HG03571 (cell line): ENCODE results near the gene ARAP3.
"Not testable (repeated sequence)": the region's sequence is repeated elsewhere in the genome, so short reads cannot be mapped to it uniquely, and the experiment has no call there.

ENCODE experiments used
- ATAC-seq: cut with Tn5 transposase; IDR thresholded peaks from one replicate; pipeline ENCODE4 v1.9.1; 2021; ENCODE audit not compliant: unreplicated experiment

The ARAP3 gene, protein sequence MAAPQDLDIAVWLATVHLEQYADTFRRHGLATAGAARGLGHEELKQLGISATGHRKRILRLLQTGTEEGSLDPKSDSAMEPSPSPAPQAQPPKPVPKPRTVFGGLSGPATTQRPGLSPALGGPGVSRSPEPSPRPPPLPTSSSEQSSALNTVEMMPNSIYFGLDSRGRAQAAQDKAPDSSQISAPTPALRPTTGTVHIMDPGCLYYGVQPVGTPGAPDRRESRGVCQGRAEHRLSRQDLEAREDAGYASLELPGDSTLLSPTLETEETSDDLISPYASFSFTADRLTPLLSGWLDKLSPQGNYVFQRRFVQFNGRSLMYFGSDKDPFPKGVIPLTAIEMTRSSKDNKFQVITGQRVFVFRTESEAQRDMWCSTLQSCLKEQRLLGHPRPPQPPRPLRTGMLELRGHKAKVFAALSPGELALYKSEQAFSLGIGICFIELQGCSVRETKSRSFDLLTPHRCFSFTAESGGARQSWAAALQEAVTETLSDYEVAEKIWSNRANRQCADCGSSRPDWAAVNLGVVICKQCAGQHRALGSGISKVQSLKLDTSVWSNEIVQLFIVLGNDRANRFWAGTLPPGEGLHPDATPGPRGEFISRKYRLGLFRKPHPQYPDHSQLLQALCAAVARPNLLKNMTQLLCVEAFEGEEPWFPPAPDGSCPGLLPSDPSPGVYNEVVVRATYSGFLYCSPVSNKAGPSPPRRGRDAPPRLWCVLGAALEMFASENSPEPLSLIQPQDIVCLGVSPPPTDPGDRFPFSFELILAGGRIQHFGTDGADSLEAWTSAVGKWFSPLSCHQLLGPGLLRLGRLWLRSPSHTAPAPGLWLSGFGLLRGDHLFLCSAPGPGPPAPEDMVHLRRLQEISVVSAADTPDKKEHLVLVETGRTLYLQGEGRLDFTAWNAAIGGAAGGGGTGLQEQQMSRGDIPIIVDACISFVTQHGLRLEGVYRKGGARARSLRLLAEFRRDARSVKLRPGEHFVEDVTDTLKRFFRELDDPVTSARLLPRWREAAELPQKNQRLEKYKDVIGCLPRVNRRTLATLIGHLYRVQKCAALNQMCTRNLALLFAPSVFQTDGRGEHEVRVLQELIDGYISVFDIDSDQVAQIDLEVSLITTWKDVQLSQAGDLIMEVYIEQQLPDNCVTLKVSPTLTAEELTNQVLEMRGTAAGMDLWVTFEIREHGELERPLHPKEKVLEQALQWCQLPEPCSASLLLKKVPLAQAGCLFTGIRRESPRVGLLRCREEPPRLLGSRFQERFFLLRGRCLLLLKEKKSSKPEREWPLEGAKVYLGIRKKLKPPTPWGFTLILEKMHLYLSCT (N-terminal part only)

DNA sequence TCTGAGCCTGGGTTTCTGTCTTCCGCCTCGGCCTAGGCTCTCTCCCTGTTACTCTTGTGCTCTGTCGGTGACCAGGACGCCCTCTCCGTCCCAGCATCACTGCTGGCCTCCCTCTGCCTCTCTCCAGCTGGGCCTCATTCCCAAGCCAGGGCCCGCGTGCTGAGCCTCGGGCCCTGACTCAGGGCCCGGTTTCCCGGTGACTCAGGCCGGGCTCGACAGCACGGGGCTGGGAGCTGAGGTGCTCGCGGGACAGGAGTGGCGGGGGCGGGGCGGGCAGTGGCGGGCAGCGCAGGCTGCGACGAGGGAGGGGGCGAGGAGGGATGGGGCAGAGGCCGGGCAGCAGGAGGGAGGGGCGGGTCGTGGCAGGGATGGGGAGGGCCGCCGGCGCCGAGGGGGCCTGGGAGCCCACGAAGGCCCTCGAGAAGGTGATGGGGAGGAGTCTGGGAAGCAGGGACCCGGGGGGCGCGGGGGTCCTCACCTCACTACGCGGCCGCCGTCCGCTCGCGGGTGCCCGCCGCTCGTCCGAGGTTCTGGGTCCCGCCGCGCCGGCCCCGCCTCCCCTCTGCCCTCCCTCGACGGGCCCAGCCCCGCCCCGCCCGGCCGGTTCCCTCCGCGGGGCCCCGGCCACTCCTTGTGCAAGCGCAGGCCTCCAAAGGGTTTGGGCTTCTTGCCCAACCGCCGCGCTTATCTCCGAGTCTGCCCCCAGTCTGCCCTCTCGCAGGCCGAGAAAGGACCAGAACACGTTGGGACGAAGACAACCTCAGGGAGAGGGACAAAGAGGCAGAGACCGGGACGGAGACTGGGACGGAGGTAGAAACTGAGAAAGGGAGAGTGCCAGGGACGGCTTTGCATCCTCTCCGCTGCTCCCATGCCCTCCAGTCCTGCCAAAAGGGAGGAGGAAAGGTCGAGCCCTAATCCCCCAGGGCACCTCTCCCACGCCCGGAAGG, at the start of gene ARAP3:
Gene ARAP3, minus strand, starts transcription at position 536 of the 947 bp plus-strand sequence. CDS start 1,744 bp downstream, outside the sequence.
- no peak for ATAC-seq

DNA sequence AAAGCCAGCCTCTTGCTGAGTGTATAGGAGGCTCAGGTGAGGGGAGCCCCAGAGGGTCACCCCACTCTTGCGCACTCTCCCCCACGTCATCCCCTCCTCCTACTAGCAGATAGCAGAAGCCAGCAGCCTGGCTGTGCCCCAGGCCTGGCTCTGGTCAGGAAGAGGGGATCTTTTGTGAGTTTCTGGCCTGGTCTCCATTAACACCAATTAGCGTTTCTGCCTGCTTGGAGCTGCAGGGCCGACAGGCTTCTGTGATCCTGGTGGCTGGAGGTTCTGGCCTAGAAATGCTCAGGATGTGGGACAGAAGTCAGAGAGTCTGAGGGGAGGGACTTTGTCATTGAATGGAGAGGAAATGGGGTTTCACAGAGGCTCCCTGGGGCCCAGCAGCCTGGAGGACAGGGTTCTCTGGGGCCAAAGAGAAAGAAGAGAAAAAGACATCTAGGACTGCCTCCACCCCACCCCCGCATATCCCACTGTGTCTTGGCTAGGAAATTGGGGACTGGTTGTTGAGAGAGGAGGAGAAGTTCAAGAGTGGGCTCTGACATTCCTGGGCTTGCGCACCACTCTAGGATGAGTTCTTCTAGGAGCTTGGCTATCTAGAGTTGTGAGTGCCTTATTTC, 47.5 kb upstream of the ARAP3 start:
- ATAC-seq = no peak

DNA sequence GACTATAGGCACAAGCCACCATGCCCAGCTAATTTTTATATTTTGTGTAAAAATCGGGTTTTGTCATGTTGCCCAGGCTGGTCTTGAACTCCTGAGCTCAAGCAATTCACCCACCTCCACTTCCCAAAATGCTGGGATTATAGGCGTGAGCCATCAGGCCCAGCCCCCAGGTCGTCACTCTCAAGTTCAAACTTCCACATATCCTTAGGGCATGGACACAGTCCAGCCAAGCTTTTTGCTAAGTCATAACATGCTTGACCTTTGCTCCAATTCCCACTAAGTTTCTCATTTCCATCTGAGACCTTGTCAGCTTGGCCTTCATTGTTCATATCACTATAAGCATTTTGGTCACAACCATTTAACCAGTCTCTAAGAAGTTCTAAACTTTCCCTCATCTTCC, 43.9 kb upstream of the ARAP3 start:
- ATAC-seq = no peak

DNA sequence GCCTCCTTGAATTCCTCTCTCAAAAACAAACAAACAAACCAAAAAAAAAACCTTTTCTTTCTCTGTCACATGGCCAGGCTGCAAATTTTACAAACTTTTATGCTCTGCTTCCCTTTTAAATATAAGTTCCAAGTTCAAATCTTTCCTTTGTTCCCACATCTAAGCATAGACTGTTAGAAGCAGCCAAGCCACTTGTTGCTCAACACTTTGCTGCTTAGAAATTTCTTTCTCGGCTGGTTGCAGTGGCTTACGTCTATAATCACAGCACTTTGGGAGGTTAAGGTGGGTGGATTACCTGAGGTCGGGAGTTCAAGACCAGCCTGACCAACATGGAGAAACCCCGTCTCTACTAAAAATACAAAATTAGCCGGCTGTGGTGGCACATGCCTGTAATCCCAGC, 43.1 kb upstream of the ARAP3 start:
- not testable (repeated sequence) for ATAC-seq

- ATAC-seq = no peak
Measured at GRCh38 chr5:141722266-141722665, 40.2 kb upstream of the ARAP3 start.

- ATAC-seq = no peak
Measured at GRCh38 chr5:141717043-141717442, 35.0 kb upstream of the ARAP3 start.

DNA sequence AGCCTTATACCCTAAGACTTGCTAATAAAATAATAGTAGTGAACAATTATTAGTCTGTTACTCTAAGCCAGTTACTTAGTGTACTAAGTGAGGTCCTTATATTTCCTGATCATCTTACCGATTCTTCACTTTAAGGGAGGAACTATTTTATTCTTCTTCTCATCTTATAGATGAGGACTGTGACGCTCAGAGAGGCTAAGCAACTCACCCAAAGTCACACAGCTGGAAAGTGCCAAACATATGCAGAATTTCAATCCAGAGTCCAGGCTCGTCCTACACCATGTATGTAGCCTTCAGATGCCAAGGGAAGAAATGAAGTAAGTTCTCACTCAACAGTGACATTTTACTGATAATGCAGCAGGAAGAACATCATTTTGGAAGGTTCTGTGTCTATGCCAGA, 34.4 kb upstream of the ARAP3 start:
- no peak for ATAC-seq

DNA sequence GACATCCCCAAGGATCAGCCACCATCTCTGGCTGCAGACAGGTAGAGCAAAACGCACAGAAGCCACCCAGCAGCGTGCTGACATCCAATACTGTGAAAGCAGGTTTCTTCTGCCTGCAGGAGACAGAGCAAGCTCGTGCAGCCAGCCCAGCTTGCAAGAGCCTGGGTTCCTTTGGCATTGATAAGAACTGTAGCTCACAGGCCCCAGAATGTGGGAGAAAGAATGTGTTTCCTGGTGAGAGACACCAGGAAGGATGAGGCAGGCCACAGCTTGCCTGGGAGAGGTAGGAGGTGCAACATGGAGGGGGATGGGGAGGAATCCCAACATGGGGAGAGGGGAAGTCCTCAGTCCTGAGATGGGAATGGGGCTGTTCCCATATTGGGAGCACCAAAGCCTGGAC, 34.0 kb upstream of the ARAP3 start:
- no peak for ATAC-seq

GRCh38 chr5:141715346-141715905, 33.4 kb upstream of the ARAP3 start:
- no peak for ATAC-seq

GRCh38 chr5:141714542-141715310, 32.7 kb upstream of the ARAP3 start:
- ATAC-seq = no peak

GRCh38 chr5:141713616-141714309, 31.7 kb upstream of the ARAP3 start:
- ATAC-seq = no peak

DNA sequence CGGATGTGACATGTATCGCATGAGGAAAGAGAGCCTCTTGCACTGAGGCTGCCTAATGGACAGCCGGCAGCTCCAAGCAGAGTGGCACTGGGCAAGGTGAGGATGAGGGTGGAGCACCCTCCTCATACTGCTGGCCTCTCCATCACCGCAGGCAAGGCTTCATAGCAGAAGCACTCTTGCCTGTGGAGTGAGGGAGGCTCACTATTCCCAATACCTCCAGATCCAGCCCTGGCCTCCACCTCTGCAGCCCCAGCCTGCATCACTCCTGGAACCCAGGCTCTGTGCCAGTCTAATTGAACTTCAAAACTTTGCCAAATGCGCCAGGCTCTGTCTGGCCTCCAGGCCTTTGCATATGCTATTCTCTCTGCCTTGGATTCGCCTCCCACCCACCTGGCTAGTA, 29.7 kb upstream of the ARAP3 start:
- no peak for ATAC-seq

- no peak for ATAC-seq
Measured at GRCh38 chr5:141709699-141710267, 27.8 kb upstream of the ARAP3 start.

GRCh38 chr5:141708016-141708415, 26.0 kb upstream of the ARAP3 start:
- ATAC-seq = no peak

DNA sequence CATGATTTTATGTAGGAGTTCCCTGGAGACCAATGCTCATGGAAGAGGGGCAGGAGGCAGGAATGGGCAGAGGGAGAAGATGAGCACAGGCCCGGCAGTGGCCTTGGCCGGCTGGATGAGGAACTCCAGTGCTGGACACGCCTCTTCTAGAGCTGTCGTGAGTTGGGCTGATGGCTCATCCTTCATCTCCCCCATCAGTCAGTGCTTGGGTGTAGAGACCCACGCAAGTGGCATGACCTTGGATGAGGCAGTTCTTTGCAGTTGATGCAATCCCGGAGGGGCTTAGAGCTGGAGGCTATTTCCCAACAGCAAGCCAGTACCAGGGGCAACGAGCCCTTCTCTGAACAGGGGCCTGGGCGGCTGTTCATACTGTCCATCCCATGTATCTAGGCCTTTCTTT, 25.5 kb upstream of the ARAP3 start:
- no peak for ATAC-seq

GRCh38 chr5:141706121-141706520, 24.1 kb upstream of the ARAP3 start:
- ATAC-seq = no peak

GRCh38 chr5:141705469-141705868, 23.4 kb upstream of the ARAP3 start:
- no peak for ATAC-seq
